ENCODE measurements around the gene SPR.

The SPR gene

DNA sequence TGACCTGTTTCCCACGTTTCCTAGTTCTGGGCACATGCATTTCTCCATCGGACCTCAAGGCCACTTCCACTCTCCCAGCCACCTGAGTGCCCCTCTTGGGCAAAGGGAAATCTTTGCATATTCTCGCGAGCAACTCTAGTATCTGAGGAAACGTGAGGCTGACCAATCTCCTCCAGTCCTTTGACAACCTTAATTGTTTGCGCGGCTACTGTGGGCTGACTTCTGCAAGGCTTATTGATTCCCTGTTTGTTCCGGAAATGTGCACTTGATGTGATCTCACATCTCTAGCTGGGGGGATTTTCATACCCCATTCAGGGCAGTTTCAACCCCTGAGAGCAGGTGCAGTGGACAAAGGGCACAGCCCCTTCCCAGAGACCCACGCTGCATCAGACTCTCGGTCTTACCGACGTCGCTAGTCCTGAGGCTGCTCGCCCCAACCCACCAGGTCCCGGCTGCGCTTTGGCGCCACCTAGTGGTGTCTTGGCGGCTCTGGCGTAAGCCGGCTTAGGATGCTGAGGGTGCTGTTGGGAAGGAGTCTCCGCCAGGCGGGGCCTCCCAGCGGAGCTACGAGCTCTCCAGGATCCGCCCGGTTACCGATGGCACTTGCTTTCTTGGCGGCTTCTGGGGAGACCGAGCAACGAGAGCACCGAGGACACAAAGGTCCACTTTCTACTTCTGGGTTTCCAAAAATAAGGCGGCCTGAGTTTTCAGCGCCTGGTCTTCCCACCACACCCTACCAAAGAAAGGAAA lies 24.8 kb upstream of the SPR start:
- no peak overlapping the region for H3K27ac ChIP-seq (ENCODE audit: extremely low read depth, low read depth, low read length)

More for the DNA sequence above, 24.8 kb upstream of the SPR start:
- TF ChIP-seq ZNF600 (tag by site-specific recombination; IDR thresholded peaks at IDR 0.05) (peak; percentile 75; the same call in 1 of the 2 replicates), ZFP37 (tag by site-specific recombination; IDR thresholded peaks at IDR 0.05) (peak; percentile 52; the same call in 1 of the 2 replicates), GLIS2 (tag by site-specific recombination; IDR thresholded peaks at IDR 0.05) (peak; percentile 55), ZNF76 (tag by site-specific recombination; IDR thresholded peaks at IDR 0.05; ENCODE audit: borderline replicate concordance, low read depth) (peak; percentile 80), ZNF112 (tag by site-specific recombination; IDR thresholded peaks at IDR 0.05) (no peak), KLF8 (tag by site-specific recombination; IDR thresholded peaks at IDR 0.05) (peak; percentile 19; the same call in 1 of the 2 replicates), IKZF3 (tag by site-specific recombination; IDR thresholded peaks at IDR 0.05) (peak; percentile 51; the same call in 1 of the 2 replicates), ZNF324 (tag by site-specific recombination; IDR thresholded peaks at IDR 0.05) (no peak), ZNF501 (tag by site-specific recombination; IDR thresholded peaks at IDR 0.05) (peak; percentile 65; the same call in 1 of the 2 replicates), ZNF2 (tag by site-specific recombination; IDR thresholded peaks at IDR 0.05) (peak; percentile 74; the same call in 1 of the 2 replicates), ZNF654 (tag by site-specific recombination; IDR thresholded peaks at IDR 0.05; ENCODE audit: low read depth) (peak; percentile 79), ZNF660 (tag by site-specific recombination; IDR thresholded peaks at IDR 0.05) (peak; percentile 70; the same call in 1 of the 2 replicates), ZNF335 (tag by site-specific recombination; conservative IDR thresholded peaks at IDR 0.05) (peak; percentile 47), ZXDB (tag by site-specific recombination; IDR thresholded peaks at IDR 0.05) (peak; percentile 27; the same call in 1 of the 2 replicates), ZNF596 (tag by site-specific recombination; IDR thresholded peaks at IDR 0.05) (no peak), GLIS1 (tag by site-specific recombination; IDR thresholded peaks at IDR 0.05) (0 out of 2 replicates have a peak, but pooled peaks have one; percentile 11), ZSCAN30 (tag by site-specific recombination; IDR thresholded peaks at IDR 0.05) (0 out of 2 replicates have a peak, but pooled peaks have one; percentile 47), ZEB2 (tag by site-specific recombination; IDR thresholded peaks at IDR 0.05) (peak; percentile 43), ZBTB17 (tag by site-specific recombination; IDR thresholded peaks at IDR 0.05) (peak; percentile 88)
- TF ChIP-seq, protein P1, sequence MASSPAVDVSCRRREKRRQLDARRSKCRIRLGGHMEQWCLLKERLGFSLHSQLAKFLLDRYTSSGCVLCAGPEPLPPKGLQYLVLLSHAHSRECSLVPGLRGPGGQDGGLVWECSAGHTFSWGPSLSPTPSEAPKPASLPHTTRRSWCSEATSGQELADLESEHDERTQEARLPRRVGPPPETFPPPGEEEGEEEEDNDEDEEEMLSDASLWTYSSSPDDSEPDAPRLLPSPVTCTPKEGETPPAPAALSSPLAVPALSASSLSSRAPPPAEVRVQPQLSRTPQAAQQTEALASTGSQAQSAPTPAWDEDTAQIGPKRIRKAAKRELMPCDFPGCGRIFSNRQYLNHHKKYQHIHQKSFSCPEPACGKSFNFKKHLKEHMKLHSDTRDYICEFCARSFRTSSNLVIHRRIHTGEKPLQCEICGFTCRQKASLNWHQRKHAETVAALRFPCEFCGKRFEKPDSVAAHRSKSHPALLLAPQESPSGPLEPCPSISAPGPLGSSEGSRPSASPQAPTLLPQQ (tag by site-specific recombination; IDR thresholded peaks at IDR 0.05) = peak; percentile 48; the same call in 1 of the 2 replicates
- TF ChIP-seq, protein P2, sequence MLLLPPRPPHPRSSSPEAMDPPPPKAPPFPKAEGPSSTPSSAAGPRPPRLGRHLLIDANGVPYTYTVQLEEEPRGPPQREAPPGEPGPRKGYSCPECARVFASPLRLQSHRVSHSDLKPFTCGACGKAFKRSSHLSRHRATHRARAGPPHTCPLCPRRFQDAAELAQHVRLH (tag by site-specific recombination; IDR thresholded peaks at IDR 0.05) = no peak
- TF ChIP-seq, protein P3, sequence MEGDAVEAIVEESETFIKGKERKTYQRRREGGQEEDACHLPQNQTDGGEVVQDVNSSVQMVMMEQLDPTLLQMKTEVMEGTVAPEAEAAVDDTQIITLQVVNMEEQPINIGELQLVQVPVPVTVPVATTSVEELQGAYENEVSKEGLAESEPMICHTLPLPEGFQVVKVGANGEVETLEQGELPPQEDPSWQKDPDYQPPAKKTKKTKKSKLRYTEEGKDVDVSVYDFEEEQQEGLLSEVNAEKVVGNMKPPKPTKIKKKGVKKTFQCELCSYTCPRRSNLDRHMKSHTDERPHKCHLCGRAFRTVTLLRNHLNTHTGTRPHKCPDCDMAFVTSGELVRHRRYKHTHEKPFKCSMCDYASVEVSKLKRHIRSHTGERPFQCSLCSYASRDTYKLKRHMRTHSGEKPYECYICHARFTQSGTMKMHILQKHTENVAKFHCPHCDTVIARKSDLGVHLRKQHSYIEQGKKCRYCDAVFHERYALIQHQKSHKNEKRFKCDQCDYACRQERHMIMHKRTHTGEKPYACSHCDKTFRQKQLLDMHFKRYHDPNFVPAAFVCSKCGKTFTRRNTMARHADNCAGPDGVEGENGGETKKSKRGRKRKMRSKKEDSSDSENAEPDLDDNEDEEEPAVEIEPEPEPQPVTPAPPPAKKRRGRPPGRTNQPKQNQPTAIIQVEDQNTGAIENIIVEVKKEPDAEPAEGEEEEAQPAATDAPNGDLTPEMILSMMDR (tag by site-specific recombination; IDR thresholded peaks at IDR 0.05) = peak; percentile 98
- TF ChIP-seq, protein P4, sequence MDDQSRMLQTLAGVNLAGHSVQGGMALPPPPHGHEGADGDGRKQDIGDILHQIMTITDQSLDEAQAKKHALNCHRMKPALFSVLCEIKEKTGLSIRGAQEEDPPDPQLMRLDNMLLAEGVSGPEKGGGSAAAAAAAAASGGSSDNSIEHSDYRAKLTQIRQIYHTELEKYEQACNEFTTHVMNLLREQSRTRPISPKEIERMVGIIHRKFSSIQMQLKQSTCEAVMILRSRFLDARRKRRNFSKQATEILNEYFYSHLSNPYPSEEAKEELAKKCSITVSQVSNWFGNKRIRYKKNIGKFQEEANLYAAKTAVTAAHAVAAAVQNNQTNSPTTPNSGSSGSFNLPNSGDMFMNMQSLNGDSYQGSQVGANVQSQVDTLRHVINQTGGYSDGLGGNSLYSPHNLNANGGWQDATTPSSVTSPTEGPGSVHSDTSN (CRISPR knock-in tag; IDR thresholded peaks at IDR 0.05) = peak; percentile 71
- TF ChIP-seq, protein P5, sequence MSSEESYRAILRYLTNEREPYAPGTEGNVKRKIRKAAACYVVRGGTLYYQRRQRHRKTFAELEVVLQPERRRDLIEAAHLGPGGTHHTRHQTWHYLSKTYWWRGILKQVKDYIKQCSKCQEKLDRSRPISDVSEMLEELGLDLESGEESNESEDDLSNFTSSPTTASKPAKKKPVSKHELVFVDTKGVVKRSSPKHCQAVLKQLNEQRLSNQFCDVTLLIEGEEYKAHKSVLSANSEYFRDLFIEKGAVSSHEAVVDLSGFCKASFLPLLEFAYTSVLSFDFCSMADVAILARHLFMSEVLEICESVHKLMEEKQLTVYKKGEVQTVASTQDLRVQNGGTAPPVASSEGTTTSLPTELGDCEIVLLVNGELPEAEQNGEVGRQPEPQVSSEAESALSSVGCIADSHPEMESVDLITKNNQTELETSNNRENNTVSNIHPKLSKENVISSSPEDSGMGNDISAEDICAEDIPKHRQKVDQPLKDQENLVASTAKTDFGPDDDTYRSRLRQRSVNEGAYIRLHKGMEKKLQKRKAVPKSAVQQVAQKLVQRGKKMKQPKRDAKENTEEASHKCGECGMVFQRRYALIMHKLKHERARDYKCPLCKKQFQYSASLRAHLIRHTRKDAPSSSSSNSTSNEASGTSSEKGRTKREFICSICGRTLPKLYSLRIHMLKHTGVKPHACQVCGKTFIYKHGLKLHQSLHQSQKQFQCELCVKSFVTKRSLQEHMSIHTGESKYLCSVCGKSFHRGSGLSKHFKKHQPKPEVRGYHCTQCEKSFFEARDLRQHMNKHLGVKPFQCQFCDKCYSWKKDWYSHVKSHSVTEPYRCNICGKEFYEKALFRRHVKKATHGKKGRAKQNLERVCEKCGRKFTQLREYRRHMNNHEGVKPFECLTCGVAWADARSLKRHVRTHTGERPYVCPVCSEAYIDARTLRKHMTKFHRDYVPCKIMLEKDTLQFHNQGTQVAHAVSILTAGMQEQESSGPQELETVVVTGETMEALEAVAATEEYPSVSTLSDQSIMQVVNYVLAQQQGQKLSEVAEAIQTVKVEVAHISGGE (tag by site-specific recombination; conservative IDR thresholded peaks at IDR 0.05; ENCODE audit: low read depth) = no peak
- TF ChIP-seq, protein P6, sequence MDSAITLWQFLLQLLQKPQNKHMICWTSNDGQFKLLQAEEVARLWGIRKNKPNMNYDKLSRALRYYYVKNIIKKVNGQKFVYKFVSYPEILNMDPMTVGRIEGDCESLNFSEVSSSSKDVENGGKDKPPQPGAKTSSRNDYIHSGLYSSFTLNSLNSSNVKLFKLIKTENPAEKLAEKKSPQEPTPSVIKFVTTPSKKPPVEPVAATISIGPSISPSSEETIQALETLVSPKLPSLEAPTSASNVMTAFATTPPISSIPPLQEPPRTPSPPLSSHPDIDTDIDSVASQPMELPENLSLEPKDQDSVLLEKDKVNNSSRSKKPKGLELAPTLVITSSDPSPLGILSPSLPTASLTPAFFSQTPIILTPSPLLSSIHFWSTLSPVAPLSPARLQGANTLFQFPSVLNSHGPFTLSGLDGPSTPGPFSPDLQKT (IDR thresholded peaks at IDR 0.05; ENCODE audit: borderline replicate concordance, low read depth, low read length) = no peak
- H3K9me3 ChIP-seq (ENCODE audit: control insufficient read depth, insufficient read depth, low read depth, low read length) = no peaks in the 10 kb centered on the region
- ChIA-PET POLR2A (interaction anchor here (0.6 kb wide), 1 partner anchor 321 kb away, joined by 4 read pairs; no protein-coding TSS in a partner anchor), CTCF (interaction anchor here (0.6 to 5.8 kb wide), 51 partner anchors 9 to 1696 kb away, joined by 3 to 72 read pairs (median 4); partner anchors contain the start of gene SPR)
- H3K36me3 ChIP-seq (ENCODE audit: control insufficient read depth in 2 of 2, insufficient read depth in 1 of 2, low read length in 2 of 2) = no peaks in the 10 kb centered on the region
- no peaks in the 10 kb centered on the region for H3K4me1 ChIP-seq (ENCODE audit: control insufficient read depth, insufficient read depth, low read length)
- peak overlapping the region; percentile 36 for H3K4me3 ChIP-seq (ENCODE audit: low read depth, low read length)

Data from HEK293 (cell line).